H9 (cell line): ENCODE results near the gene NAA60. TPM values are rescaled to one million over a fixed set of nuclear protein-coding genes. Genes with fewer than 3 reads are reported as not detected.
A peak's percentile ranks its signal among the peaks of the same experiment; 100 is the strongest.

ENCODE experiments used
- DNase-seq: peaks from one replicate; pipeline ENCODE4 v3.0.0-alpha.2; 2017
- H2AFZ ChIP-seq: one replicate; pipeline ENCODE4 v1.6.1; 2013; ENCODE audit warnings: mild to moderate bottlenecking, low read length, control low read depth, moderate library complexity
- H2AK5ac ChIP-seq: 2 replicates; pipeline ENCODE4 v1.6.1; 2013; ENCODE audit warnings: low read length, control low read depth, mixed read lengths; ENCODE audit not compliant: insufficient read length
- H2BK120ac ChIP-seq: one replicate; pipeline ENCODE4 v1.6.1; 2013; ENCODE audit warnings: low read depth, mild to moderate bottlenecking, low read length, control low read depth, inconsistent platforms; ENCODE audit not compliant: poor library complexity, severe bottlenecking
- H2BK12ac ChIP-seq: 2 replicates; pipeline ENCODE4 v1.6.1; 2013; ENCODE audit warnings: low read length, control low read depth, mixed read lengths, low read depth; ENCODE audit not compliant: insufficient read length
- H2BK15ac ChIP-seq: 2 replicates; pipeline ENCODE4 v1.6.1; 2013; ENCODE audit warnings: low read depth, low read length, control low read depth
- H2BK20ac ChIP-seq: one replicate; pipeline ENCODE4 v1.6.1; 2013; ENCODE audit warnings: low read depth, mild to moderate bottlenecking, low read length, control low read depth, inconsistent platforms; ENCODE audit not compliant: poor library complexity, severe bottlenecking
- H2BK5ac ChIP-seq: 2 replicates; pipeline ENCODE4 v1.6.1; 2013; ENCODE audit warnings: low read length, control low read depth, mixed read lengths; ENCODE audit not compliant: insufficient read length
- H3K14ac ChIP-seq: 2 replicates; pipeline ENCODE4 v1.6.1; 2013; ENCODE audit warnings: low read length, control low read depth; ENCODE audit not compliant: insufficient read depth
- H3K18ac ChIP-seq: 2 replicates; pipeline ENCODE4 v1.6.1; 2013; ENCODE audit warnings: low read depth, mild to moderate bottlenecking, mixed read lengths, low read length, control low read depth; ENCODE audit not compliant: insufficient read length
- H3K23ac ChIP-seq: 2 replicates; pipeline ENCODE4 v1.6.1; 2013; ENCODE audit warnings: low read length, control low read depth, mixed read lengths, low read depth; ENCODE audit not compliant: insufficient read length
- H3K23me2 ChIP-seq: 2 replicates; pipeline ENCODE4 v1.6.1; 2013; ENCODE audit warnings: low read depth, mild to moderate bottlenecking, mixed read lengths, low read length, control low read depth; ENCODE audit not compliant: insufficient read length, poor library complexity, severe bottlenecking
- H3K27ac ChIP-seq: 2 replicates; pipeline ENCODE4 v1.5.1; 2013; ENCODE audit warnings: low read length, control low read depth, mixed read lengths, low read depth; ENCODE audit not compliant: insufficient read length
- H3K27me3 ChIP-seq: 2 replicates; pipeline ENCODE4 v1.6.1; 2013; ENCODE audit warnings: low read length, control low read depth, inconsistent platforms; ENCODE audit not compliant: insufficient read depth
- H3K4ac ChIP-seq: 2 replicates; pipeline ENCODE4 v1.6.1; 2013; ENCODE audit warnings: low read depth, mild to moderate bottlenecking, control low read depth, inconsistent platforms, low read length, moderate library complexity
- H3K4me1 ChIP-seq: 2 replicates; pipeline ENCODE4 v1.6.1; 2013; ENCODE audit warnings: low read length, control low read depth, inconsistent platforms; ENCODE audit not compliant: insufficient read depth
- H3K4me2 ChIP-seq: 2 replicates; pipeline ENCODE4 v1.6.1; 2013; ENCODE audit warnings: low read length, control low read depth, mixed read lengths; ENCODE audit not compliant: insufficient read length, insufficient read depth
- H3K56ac ChIP-seq: 2 replicates; pipeline ENCODE4 v1.6.1; 2013; ENCODE audit warnings: low read depth, mild to moderate bottlenecking, mixed read lengths, low read length, control low read depth; ENCODE audit not compliant: insufficient read length
- H3K79me1 ChIP-seq: 2 replicates; pipeline ENCODE4 v1.6.1; 2013; ENCODE audit warnings: low read depth, mild to moderate bottlenecking, moderate library complexity, low read length, control low read depth, inconsistent platforms; ENCODE audit not compliant: insufficient read depth, poor library complexity, severe bottlenecking
- H3K79me2 ChIP-seq: 2 replicates; pipeline ENCODE4 v1.6.1; 2013; ENCODE audit warnings: low read length, control low read depth, inconsistent platforms; ENCODE audit not compliant: insufficient read depth
- H3K9ac ChIP-seq: 2 replicates; pipeline ENCODE4 v1.6.1; 2013; ENCODE audit warnings: low read length, control low read depth, mixed read lengths; ENCODE audit not compliant: insufficient read length; ENCODE audit errors: extremely low read depth
- H3K9me3 ChIP-seq: one replicate; pipeline ENCODE4 v1.6.1; 2013; ENCODE audit warnings: low read depth, low read length, inconsistent platforms; ENCODE audit not compliant: control insufficient read depth
- H3T11ph ChIP-seq: one replicate; pipeline ENCODE4 v1.6.1; 2013; ENCODE audit warnings: mild to moderate bottlenecking, low read length, control low read depth, inconsistent platforms
- H4K20me1 ChIP-seq: one replicate; pipeline ENCODE4 v1.6.1; 2013; ENCODE audit not compliant: control insufficient read depth, insufficient read length, insufficient read depth
- H4K5ac ChIP-seq: 2 replicates; pipeline ENCODE4 v1.6.1; 2013; ENCODE audit warnings: low read depth, mild to moderate bottlenecking, mixed read lengths, low read length, control low read depth; ENCODE audit not compliant: insufficient read length
- H4K8ac ChIP-seq: replicated peaks from 2 replicates; pipeline ENCODE4 v1.6.1; 2013; ENCODE audit warnings: low read length, control low read depth, mixed read lengths, low read depth; ENCODE audit not compliant: insufficient read length
- H4K91ac ChIP-seq: 2 replicates; pipeline ENCODE4 v1.6.1; 2013; ENCODE audit warnings: low read depth, mild to moderate bottlenecking, moderate library complexity, mixed read lengths, low read length, control low read depth; ENCODE audit not compliant: insufficient read length
- H3K27ac Mint-ChIP-seq, 3 experiments: 2 replicates in 2 of 3; 3 replicates in 1 of 3; pipeline ENCODE4 v1.8.0; 2020 to 2021; ENCODE audit warnings: mixed read lengths in 3 of 3, mild to moderate bottlenecking in 1 of 3, moderate library complexity in 1 of 3
- H3K27me3 Mint-ChIP-seq: 2 replicates; pipeline ENCODE4 v1.8.0; 2021; ENCODE audit warnings: low read depth, mild to moderate bottlenecking, moderate library complexity, mixed read lengths
- H3K36me3 Mint-ChIP-seq, 3 experiments: 2 replicates in 2 of 3; 3 replicates in 1 of 3; pipeline ENCODE4 v1.8.0; 2020 to 2021; ENCODE audit warnings: low read depth in 3 of 3, mixed read lengths in 3 of 3; ENCODE audit not compliant: insufficient read depth in 1 of 3
- H3K4me1 Mint-ChIP-seq, 2 experiments: 2 replicates each; pipeline ENCODE4 v1.8.0; 2020; ENCODE audit warnings: mixed read lengths in 2 of 2
- H3K4me3 Mint-ChIP-seq, 2 experiments: 2 replicates in 1 of 2; 3 replicates in 1 of 2; pipeline ENCODE4 v1.8.0; 2020 to 2021; ENCODE audit warnings: mild to moderate bottlenecking in 2 of 2, mixed read lengths in 2 of 2, moderate library complexity in 1 of 2
- H3K9me3 Mint-ChIP-seq, 2 experiments: 2 replicates in 1 of 2; 3 replicates in 1 of 2; pipeline ENCODE4 v1.8.0; 2020; ENCODE audit warnings: mild to moderate bottlenecking in 2 of 2, mixed read lengths in 2 of 2, moderate library complexity in 1 of 2
- WGBS: extraction: QIAGEN DNeasy Blood & Tissue Kit; methylation state at CpG from one replicate; pipeline ENCODE4 v1.1.7; 2013; ENCODE audit warnings: missing lambda C conversion rate, low lambda C conversion rate, mixed read lengths; ENCODE audit not compliant: insufficient read length; ENCODE audit errors: extremely low coverage; 5-methylcytosine and 5-hydroxymethylcytosine counted together
- total RNA-seq: library from RNA; stranded (reverse); gene quantifications from 2 replicates; pipeline ENCODE4 v1.2.1, GENCODE V29; 2021
- TF ChIP-seq, protein P1 (sequence below): fragments of 200-600 bp; sonication (generic); conservative IDR thresholded peaks from 3 replicates; pipeline ENCODE4 v1.8.0; 2021; ENCODE audit warnings: antibody characterized with exemption, mild to moderate bottlenecking

Gene NAA60
- total RNA-seq, 1 experiment from 2014 or later = 49.3 TPM

DNA sequence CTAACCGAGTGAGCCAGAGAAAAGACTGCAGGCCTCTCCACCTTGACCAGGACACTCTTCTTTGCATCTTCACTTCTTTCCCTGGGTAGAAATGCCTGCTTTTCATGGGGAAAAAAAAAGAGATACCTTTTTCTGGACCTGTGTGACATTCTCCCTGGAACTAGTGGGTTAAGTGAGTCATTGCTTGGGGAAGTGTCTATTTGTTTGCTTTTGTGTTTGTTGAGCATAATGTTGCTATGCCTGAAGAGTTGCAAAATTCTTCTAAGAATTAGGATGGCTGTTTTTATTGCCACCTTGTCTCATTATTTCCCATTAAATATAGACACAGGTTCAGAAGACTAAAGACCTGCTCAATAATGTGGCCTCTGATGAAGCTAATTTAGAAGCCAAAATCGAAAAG, 76.1 kb downstream of the NAA60 start:
- no peak overlapping the region for H3K4me2 ChIP-seq
- H2AFZ ChIP-seq = no peak overlapping the region
- Mint-ChIP-seq H3K4me1 (peaks cover 0 to 6% of the 10 kb centered on the region in 2 experiments; a peak in 2 of 4 replicates), H3K4me3 (no peak overlapping the region), H3K27me3 (no peaks in the 10 kb centered on the region), H3K9me3 (no peaks in the 10 kb centered on the region), H3K27ac (peak overlapping the region in 1 of 3 experiments; percentile 1; a peak in 1 of 7 replicates), H3K36me3 (peaks cover 10 to 46% (median 35%) of the 10 kb centered on the region in 3 experiments; a peak in 6 of 7 replicates)
- no peaks in the 10 kb centered on the region for H4K20me1 ChIP-seq
- no peak overlapping the region for H3K18ac ChIP-seq
- H3T11ph ChIP-seq = no peak overlapping the region
- no peak overlapping the region for H3K9ac ChIP-seq
- WGBS = no CpG with 5 or more reads among the region's 2 CpGs
- no peak overlapping the region for H4K5ac ChIP-seq
- H3K79me2 ChIP-seq = no peaks in the 10 kb centered on the region
- H2BK120ac ChIP-seq = no peak overlapping the region
- TF ChIP-seq, protein P1, sequence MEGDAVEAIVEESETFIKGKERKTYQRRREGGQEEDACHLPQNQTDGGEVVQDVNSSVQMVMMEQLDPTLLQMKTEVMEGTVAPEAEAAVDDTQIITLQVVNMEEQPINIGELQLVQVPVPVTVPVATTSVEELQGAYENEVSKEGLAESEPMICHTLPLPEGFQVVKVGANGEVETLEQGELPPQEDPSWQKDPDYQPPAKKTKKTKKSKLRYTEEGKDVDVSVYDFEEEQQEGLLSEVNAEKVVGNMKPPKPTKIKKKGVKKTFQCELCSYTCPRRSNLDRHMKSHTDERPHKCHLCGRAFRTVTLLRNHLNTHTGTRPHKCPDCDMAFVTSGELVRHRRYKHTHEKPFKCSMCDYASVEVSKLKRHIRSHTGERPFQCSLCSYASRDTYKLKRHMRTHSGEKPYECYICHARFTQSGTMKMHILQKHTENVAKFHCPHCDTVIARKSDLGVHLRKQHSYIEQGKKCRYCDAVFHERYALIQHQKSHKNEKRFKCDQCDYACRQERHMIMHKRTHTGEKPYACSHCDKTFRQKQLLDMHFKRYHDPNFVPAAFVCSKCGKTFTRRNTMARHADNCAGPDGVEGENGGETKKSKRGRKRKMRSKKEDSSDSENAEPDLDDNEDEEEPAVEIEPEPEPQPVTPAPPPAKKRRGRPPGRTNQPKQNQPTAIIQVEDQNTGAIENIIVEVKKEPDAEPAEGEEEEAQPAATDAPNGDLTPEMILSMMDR = no peak
- no peaks in the 10 kb centered on the region for H3K4me1 ChIP-seq
- H2BK5ac ChIP-seq = no peak overlapping the region
- H3K27me3 ChIP-seq = no peaks in the 10 kb centered on the region
- H3K23ac ChIP-seq = no peak overlapping the region
- no peak overlapping the region for H2AK5ac ChIP-seq
- no peaks in the 10 kb centered on the region for H3K79me1 ChIP-seq
- no peak overlapping the region for H4K91ac ChIP-seq
- no peak overlapping the region for H3K27ac ChIP-seq
- H4K8ac ChIP-seq = no peak overlapping the region
- H3K23me2 ChIP-seq = no peaks in the 10 kb centered on the region
- no peak overlapping the region for H3K56ac ChIP-seq
- H3K14ac ChIP-seq = no peak overlapping the region
- H2BK15ac ChIP-seq = no peak overlapping the region
- no peak for DNase-seq
- no peak overlapping the region for H2BK20ac ChIP-seq
- H3K9me3 ChIP-seq = no peaks in the 10 kb centered on the region
- H2BK12ac ChIP-seq = no peak overlapping the region
- H3K4ac ChIP-seq = no peak overlapping the region
